Measurements from ENCODE around the gene MIDN.

The MIDN gene

DNA sequence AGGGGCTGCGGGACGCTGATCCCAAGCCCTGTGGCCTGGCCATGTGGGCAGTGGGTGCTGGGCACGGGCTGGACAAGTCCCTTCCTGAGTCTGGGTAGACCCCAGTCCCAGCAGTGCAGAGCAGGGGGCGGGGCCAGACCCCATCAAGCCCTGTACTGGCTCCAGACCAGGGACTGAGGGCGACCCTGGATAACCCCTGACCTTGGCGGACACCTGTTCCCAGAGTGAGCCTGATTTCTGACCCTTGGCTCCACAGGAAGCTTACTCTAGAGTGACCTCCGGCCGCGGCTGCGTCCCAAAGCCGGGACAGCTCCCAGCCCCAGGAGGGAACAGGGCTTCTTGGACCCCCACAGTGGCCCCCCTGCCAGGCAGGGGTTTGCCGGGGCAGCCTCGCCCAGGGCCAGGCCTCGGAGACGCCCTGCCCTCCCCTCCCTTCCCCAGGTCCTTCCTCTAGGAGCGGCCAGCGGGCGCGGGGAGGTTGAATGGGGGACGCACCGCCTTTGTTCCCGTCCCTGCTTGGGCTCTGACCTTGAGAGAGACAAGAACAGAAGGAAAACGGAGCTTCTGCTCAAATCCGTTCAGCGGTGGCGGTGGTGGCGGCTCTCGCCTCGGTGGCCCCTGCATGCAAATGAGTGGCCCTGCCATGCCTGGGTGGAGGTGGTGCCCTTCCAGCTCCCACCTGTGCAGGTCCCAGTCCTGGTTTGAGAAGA, 35.0 kb downstream of the MIDN start:
- DNase-seq (ENCODE audit: low read depth), result no peak

DNA sequence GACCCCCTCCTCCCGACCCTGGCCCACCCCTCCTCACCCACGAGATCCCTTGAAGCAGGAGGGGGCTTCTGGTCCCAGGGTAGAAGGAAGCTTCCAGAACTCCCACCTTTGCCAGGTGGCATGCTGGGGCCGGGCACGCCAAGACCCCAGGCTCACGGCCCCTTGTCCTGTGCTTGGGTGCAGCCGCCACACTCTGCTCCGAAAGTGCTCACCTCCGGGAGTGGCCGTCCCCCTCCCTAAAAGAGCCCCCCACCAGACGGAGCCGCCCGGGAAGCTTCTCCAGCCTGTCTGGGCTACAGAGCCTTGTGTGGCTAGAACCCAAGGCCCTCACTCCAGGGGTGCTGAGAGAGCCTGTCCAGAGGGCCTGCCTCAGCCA, 35.5 kb downstream of the MIDN start:
- no peak for DNase-seq (ENCODE audit: low read depth)

DNA sequence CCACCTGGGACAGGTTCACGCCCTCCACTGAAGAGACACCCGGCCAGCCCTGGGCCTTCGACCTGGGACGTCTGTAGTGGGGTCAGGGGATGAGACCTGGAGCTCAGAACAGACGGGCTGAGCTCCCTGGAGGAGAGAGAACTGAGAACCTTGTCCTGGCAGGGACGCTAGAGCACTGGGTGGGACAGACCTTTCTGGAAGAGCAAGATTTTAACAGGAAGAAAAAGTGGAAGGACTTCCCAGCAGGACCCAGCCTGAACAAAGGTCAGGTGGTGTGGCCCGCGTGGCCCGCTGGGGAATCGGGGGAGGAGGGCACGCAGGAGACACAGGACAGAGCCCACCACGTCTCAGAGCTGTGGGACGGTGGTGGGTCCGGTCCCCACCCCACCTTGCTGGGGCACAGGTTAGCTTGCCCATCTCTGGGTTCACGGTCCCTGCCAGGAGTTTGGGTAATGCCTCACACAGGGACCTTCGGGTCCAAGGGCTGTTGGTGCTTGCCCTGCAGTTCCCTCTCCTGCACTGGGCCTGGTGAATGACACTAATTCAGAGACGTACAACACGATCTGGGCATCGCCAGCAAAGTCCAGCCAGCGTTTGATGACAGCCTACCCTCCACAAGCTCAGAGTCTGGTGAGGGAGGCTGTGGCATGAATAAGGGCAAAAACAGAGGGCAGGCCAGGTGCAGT, 36.1 kb downstream of the MIDN start:
- no peak for DNase-seq (ENCODE audit: low read depth)

DNA sequence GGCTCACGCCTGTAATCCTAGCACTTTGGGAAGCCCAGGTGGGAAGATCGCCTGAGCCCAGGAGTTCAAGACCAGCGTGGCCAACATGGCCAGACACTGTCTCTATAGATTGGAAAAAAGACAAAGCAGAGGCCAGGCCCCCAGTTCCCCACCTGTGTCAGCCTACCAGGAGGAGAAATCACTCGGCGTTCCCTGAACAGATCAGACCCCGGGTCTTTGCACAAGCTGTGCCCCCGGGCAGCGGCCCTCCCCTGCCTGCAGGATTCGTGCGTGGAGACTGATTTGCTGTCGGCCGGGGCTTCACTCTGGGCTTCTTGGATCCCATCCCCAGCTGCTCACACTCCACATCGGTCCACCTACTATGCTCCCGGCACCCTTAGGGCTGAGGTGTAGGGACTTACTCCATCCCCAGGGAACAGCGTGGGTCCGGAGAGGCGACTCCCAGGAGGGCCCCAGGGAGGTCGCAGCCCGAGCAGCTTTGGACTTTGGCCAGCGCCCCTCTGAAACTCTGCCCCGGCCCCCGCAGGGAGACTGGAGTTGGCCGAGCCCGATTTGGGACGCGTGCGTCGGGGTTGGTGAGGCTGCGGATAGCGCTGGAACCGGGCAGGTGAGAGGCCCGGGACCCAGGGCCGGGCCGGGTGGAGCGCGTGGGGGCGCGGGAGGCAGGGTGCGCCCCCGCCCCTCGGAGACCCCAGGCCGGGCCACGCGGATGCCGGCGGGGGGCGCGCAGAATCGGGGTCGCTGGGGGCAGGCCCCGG, 36.8 kb downstream of the MIDN start:
- DNase-seq (ENCODE audit: low read depth), result no peak

DNA sequence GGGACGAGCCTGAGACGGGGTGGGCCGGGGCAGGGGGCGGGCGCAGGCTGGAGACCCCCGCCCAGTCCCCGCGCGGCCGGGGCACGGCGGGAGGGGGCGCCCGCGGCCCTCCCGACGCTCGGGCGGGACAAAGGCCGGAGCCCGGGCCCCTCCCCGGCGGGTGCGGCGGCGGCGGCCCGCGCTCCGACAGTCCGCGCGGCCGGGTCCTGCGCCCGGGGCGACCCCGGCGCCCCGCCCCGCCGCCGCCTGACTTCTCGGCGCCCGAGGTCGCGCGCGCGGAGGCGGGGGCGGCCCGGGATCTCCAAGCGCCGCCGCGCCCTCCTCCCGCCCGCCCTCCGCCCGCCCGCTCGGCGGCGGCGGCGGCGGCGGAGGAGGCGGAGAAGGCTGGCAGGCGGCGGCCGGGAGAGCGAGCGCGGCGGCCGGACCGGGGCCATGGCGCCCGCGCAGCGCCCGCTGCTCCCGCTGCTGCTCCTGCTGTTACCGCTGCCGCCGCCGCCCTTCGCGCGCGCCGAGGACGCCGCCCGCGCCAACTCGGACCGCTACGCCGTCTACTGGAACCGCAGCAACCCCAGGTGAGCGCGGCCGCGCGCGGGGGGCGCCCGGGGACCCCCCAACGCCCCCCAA, 37.5 kb downstream of the MIDN start, which contains the start of gene EFNA2:
Gene EFNA2 (plus strand): TSS at position 137 of the 624 bp plus-strand sequence. CDS start 296 bp downstream, at position 433.
- no peak for DNase-seq (ENCODE audit: low read depth)

DNA sequence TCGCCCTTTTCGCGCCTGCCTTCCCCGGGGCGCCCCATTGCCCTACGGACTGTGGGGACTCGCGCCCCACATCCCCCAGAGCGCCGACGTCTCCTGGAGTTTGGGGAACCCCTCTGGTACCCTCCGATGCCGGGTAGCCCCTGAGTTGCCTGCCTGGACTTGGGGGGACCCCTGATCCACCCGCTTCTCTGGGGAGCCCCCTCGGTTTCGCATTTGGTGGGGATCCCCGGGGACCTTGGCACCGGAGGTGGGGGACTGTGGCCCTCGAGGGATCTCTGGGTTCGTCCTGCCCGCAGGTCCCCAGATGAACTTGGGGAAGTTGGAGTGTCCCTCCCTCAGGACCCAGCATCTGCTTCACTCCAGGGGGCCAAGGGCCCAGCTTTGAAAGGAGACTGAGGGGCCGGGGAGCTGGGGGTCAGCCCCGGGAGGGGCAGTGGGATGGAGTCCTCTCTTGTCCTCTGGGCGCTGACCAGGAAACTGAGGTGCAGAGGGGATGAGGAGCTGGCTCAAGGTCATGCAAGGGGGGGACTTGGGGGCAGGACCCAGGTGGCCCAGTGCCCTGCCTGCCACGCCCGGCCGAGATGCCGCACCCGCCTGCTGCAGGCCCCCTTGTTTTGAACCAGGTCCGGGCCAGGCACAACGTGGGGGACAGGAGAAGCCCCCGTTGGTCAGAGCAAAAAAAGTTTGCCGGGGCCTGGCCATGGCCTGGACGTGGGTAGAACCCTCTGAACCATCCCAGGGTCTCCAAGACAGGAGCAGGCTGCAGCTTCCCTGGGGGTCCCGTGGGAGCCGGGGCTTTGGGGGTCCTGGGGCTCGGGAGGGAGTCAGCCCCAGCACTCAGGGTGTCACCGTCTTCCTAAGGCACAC, 38.3 kb downstream of the MIDN start:
- no peak for DNase-seq (ENCODE audit: low read depth)

DNA sequence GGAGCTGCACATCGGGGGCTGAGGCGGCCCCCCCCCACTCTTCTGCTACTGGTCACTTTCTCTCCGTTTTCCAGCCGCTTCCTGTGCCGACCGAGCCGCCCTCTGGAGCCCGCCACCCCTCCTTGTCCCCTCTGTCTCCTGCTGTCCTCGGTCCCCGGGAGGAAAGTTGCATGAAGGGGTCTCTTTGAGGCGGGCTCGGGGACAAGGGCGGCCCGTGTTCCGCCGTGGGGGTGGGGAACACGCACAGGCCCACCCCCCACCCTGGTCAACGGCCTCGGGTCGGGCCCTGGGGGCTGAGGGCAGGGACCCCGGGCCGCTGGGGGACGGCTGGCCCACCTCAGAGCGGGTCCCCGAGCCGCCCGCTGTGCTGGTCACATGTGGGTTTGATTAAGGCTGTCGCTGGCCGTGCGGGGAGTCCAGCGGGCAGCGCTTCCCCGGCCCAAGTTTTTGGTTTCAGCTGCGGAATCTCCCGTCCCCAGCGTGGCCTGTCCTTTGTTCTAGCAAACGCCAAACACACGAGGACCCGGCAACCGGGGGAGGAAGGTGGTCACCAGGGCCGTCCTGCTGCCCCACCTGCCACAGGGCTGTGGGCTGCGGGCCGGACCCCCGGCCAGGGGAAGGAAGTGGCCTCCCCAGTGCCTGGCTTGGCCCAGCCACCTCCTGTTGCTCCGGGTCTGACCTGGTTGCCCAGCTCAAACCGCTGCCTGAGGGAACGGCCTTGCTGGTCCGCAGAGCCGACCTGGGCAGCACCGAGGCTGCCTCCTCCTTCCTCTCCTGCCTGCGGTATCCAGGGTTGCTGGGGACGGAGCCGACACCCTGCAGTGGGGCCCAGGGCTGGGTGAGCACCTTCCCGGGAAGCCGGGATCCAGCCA, 39.2 kb downstream of the MIDN start:
- DNase-seq (ENCODE audit: low read depth), result no peak

DNA sequence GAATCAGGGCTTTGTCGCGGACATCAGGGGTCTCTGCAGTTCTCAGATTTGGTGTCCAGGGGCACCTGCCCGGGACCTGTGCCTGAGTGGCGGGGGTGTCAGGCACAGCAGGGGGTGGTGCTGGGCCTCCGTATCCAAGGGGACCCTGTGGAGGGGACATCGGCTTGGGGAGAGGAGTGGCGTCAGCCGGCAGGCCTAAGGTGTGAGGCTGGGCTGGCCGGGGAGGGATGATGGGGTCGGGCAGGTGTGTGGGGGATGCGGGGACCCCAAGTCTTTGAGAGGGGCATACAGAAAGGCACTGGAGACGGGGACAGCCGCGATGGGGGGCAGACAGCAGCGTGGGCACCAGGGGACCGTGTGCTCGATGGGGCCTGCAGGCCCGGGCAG, 39.8 kb downstream of the MIDN start:
- no peak for DNase-seq (ENCODE audit: low read depth)

DNA sequence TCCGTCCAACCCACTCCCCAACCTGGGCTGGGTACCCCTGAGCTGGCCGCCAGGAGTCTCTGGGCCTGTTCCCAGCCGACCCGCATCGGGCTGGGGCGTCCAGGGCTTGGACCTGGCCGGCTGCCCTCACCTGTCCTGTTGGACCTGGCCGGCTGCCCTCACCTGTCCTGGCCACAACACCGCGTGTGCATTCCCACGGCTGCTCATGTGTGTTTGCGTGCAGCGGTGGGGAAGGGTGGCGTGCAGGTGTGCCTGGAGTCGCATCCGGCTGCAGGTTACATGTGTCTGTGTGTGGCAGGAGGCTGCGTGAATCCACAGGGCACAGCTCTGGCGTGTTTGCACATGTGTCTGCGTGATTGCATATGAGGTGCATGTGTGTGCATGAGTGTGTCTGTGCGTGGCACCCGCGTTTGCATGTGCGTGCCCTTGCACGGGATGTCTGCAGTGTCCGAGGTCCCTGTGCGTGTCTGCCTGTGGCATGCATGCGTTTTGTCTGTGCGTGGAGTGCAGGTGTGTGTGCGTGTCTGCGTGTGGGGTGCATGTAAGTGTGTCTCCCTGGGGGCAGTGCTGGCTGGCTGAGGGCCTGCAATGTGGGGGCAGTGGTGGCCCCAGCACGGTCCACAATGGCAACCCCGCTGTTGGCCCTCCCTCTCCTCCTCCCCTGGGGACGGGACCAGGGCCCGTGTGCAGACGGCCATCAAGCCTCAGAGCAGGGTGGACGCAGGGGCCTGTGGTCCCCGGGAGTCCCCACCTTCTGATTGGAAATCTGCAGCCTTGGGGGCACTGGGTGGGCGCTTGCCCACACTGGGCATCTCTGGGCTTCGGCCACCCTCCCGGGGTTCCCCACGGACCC, 40.7 kb downstream of the MIDN start:
- no peak for DNase-seq (ENCODE audit: low read depth)

DNA sequence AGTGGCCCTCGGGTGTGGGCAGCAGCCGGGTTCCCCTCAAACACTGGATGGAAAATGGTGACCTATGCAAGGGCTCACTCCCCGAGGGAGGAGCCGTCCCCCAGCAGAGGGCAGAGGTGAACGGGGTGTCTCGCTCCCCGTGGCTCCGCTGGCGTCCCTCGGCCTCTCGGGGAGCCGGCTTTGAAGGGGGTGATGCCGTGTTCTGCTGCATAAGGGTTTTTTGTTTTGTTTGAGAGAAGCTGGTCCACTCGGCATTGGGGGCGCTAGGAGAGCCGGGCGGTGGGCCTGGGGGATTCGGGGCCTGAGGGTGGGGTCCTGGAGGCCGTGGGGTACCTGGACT, 41.3 kb downstream of the MIDN start:
- no peak for DNase-seq (ENCODE audit: low read depth)

DNA sequence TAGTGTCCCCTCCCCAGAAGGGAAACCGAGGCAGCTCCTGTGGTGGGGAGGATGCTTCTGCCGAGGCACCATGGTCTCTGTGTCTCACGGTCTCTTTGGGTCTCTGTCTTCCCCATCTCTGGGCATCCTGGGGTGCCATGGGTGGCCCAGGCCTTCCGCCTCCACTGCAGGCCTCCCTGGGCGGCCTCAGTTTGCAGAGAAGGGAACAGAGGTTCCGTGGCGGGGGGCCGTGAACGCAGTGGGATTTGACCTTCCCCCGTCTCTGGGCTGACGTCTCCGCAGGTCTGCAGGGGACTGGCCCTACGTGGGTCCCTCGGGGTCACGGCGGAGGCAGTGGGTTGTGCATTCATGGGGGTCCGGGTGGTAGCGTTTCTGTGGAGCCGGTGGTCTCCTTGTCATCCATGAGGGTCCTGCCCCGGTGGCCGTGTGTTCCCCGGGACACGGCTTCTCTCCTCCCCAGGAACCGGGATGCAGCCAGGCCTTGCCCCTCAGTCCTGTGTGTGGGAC, 41.9 kb downstream of the MIDN start:
- no peak for DNase-seq (ENCODE audit: low read depth)

DNA sequence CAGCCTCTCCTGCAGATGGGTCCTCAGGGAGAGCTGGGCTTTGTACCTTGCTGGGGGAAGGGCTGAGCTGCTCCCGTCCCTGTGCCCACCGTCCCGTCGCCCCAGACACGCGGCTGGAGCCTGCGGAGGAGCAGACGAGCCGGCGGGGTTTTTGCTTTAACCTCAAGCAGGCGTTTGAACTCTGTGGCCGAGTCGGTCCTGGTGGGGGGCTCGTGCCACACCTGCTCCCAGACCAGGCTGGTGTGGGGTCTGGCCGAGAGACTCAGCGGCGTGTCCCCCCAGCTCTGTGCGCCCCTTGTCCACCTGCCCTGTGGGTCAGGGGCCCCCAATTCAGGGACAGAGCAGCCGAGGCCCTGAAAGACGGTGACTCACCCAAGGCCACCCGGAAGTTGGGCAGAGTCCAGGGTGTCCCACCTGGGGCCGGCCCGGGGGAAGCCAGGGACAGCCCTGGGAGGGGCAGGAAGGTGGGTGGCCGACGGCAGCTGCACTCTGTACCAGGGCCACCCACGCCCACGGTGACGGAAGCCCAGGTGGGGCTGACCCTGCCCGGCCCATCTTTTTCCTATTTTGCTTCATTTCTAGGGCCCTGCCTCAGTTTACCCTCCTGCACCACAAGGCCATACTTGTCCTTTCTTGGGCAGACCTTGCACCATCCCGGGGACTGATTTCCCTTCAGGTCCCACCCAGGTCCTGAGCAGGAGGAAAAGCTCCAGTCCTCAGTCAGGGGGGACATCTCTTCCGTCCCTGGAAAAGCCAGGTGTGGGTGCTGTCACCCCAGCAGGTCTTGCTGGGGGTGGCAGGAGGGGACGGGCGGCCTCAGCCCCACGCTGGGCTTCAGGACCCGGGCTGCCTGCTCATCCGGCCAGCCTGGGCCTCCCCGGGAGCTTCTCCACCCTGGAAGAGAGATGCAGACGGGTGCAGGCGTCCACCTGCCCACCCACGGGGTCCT, 42.6 kb downstream of the MIDN start:
- DNase-seq (ENCODE audit: low read depth), result no peak

DNA sequence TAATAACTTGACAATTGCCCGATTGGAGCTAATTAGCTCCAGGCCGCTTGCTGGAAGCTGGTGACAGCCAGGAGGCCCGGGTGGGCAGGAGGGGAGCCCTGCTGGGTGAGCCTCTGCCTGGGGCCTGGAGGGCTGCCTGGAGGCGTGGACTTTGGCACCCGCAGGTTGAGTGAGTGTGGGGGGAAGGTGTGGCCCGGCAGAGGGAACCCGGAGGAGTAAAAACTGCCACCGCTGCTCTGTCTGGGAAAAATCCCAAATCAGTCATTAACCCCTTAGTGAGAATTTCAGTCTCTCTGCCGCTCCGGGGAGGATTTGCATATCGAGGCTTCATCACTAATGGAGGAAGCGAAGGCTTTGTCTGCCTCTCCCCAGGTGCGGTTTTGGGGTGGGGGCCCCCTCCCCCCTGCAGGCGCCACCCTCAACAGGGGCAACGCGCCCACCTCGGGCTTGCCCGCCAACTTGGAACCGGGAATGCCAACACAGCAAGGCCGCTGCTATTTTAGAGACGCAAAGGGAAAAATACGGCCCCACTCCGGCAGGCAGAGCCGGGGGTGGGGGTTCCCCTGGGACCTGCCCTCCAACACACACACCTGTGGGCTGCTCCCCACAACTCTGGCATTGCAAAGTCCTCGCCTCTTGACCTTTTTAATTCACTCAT, 43.5 kb downstream of the MIDN start:
- no peak for DNase-seq (ENCODE audit: low read depth)

DNA sequence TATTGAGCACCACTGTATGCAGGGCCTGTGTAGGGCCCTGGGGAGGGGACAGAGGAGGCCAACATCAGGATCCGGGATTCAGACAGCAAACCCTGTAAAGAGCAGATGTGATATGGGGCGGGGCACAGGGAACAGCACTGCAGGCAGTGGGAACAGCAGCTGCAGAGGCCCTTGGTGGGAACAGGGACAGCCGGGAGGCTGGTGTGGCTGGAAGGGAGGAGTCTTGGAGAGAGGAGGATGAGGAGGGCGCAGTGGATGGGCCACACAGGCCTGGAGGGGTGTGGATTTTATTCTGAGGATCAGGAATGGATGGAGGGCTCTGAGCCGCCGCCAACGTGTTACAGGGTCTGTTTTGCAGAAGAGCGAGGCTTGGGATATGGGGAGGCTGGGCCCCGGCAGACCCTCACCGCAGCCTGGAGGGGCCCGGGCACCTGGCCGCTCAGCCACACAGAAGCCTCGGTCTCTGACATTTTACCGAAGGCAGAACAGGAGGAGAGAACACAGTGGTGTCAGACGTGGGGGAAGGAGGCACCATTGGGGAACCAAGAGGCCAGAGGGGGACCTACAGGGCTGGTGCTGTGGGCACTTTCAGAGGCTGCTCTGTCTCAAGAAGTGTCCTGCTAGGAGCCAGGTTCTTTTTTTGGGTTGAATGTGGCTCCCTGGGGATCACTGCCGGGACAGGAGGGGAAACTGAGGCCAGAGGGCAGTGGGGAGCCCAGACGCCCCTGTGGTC, 44.2 kb downstream of the MIDN start:
- no peak for DNase-seq (ENCODE audit: low read depth)

DNA sequence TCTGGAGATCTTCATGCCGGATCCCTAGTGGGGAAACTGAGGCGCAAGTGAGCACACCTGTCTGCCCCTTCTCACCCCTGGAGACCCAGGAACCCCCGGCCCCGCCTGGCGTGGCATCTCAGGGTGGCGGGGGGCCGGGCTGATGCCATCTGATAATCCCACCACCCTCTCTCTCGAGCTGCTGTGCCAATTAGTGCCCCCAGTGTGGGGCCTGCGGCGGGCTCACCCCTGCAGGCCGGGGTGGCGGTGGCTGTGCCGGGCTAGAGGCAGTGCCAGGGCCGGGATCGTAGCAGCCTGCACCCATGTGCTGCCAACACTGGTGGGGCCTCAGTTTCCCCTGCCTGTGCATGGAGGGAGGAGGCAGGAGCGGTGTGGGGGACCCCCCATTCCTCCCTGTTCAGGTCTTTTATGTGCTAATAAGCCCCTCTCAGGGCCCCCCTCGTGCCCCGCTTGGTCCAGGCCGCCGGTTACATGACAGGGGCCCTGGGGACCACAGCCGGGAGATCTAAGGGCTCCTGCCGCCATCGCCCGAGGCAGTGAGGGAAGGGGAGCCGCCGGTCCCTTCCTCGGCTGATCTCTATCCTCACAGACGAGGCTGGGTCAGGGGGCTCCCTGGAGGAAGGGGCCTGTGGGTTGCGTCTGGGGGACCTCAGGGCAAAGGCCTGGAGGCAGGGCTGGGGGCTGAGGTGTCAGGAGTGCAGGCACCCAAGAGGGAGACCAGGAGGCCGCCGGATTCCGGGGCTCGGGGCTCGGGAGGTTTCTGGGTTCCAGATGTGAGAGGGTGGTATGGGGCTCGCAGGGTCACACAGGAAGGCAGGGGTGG, 45.6 kb downstream of the MIDN start:
- DNase-seq (ENCODE audit: low read depth), result no peak

DNA sequence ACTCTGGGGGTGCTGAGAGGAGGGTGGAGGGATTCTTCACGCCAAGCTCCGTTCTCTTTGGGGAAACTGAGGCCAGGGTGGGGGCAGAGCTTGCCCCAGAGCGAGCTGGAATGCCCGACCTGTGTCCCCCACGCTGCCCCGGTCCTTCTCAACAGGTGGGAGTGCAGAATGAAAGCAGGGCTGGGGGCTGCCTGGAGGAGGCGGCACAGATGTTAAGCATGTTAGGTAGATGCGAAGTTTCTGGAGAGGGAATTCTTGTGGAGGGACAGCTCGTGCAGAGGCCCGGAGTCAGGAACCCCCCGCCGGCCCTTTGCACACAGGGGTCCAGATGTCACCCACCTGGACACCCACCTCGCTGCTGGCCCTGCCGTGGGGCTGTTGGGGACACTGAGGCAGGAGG, 46.3 kb downstream of the MIDN start:
- no peak for DNase-seq (ENCODE audit: low read depth)
